ENCODE data around the gene TANGO2. TPM values are rescaled to one million over a fixed set of nuclear protein-coding genes. Genes with fewer than 3 reads are reported as not detected.

Gene TANGO2
- total RNA-seq, 1 donor from 2014 or later = 20.9 TPM

DNA sequence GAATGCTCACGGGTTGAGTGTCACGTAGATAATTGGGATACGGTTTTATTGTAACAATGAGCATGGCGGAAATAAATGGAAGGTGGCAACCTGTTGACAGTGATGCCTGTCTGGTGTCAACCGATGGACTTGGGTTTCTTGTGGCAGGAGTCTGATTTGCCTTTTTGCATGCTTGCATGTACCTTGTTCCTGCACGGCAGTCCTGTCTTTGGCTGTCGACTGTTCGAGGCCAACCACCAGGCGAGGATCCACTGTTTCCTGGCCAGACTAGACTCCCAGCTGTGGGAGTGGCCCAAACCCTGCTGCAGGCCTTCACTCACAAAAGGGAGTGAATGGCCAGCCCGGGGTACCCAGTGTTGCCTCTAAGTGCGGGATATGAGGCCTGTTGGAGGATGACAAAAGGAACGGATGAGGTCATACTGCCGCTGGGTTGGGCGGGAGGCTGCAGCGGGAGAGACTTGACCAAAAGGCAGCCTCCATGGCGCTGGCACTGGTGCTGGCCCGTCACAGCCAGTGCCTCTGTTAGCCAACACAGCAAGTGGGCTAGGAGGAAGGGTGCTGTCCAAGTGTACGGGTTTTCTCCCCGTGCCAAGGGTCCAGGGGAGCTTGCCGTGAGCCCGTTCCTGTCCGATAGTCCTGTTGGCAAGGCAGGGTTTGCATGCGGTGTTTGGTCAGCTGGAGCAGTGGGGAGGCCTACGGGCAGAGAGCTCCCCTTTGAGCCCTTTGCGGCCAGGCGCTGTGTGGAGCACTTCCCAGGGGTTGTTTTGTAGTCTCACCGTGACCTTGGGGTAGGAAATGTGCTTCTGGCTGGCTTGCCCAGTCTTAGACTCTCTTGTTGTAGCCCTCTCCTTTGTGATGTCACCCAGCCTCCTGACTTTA is 60.1 kb downstream of the TANGO2 start:
- Histone ChIP-seq H3K36me3 (ENCODE audit: control insufficient read depth, insufficient read depth, low read length) (no peaks in the 10 kb centered on the region), H3K27me3 (ENCODE audit: control insufficient read depth, insufficient read depth, low read length) (no peaks in the 10 kb centered on the region), H3K4me3 (ENCODE audit: low read depth, low read length) (peak overlapping the region; percentile 67)
- DNase-seq (ENCODE audit: low read depth) = no peak
- TF ChIP-seq, protein P1, sequence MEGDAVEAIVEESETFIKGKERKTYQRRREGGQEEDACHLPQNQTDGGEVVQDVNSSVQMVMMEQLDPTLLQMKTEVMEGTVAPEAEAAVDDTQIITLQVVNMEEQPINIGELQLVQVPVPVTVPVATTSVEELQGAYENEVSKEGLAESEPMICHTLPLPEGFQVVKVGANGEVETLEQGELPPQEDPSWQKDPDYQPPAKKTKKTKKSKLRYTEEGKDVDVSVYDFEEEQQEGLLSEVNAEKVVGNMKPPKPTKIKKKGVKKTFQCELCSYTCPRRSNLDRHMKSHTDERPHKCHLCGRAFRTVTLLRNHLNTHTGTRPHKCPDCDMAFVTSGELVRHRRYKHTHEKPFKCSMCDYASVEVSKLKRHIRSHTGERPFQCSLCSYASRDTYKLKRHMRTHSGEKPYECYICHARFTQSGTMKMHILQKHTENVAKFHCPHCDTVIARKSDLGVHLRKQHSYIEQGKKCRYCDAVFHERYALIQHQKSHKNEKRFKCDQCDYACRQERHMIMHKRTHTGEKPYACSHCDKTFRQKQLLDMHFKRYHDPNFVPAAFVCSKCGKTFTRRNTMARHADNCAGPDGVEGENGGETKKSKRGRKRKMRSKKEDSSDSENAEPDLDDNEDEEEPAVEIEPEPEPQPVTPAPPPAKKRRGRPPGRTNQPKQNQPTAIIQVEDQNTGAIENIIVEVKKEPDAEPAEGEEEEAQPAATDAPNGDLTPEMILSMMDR (IDR thresholded peaks at IDR 0.05; ENCODE audit: insufficient read depth, low read length, poor library complexity, severe bottlenecking) = no peak

DNA sequence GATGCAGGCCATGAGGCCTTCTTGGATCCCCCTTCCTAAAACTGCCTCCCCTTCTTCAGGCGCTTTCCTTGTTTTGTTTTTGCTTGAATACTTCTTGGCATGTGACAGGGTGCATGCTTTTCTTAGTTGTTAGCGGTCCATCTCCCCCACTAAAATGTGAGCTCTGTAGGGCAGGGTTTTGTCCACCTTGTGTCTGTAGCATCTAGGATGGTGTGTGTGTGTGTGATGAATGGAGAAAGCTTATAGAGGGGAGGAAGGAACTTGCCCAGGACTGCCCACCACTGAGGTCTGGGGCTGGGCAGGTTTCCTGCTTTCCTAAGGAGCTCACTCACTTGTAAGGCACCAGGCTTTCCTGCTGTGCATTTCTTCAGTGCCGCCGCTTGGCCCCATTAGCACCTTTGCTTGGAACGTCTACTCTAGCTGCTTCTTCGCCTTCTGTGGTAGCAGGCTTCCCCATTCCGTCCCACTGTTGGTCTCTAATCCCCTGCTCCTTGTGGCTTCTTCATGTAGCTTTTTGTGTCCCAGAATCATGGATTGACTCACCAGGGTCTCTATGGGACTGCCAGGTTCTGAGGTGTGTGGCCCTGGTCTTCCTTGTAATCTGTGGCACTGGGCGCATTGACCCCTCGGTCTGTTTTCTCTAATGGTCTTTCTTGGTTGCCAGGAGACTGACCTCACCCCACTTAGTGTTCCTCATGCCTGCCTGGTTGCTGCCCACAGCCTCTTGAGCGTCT is 62.4 kb downstream of the TANGO2 start:
- H3K36me3 ChIP-seq (ENCODE audit: control insufficient read depth, insufficient read depth, low read length) = peaks cover 3% of the 10 kb centered on the region
- TF ChIP-seq, protein P1 (IDR thresholded peaks at IDR 0.05; ENCODE audit: insufficient read depth, low read length, poor library complexity, severe bottlenecking) = no peak

GRCh38 chr22:20083891-20084546 is 63.1 kb downstream of the TANGO2 start:
- H3K4me3 ChIP-seq (ENCODE audit: low read depth, low read length) = no peak overlapping the region
- no peak for DNase-seq (ENCODE audit: low read depth)
- TF ChIP-seq, protein P1 (IDR thresholded peaks at IDR 0.05; ENCODE audit: insufficient read depth, low read length, poor library complexity, severe bottlenecking) = no peak
- H3K27me3 ChIP-seq (ENCODE audit: control insufficient read depth, insufficient read depth, low read length) = no peaks in the 10 kb centered on the region
- peaks cover 3% of the 10 kb centered on the region for H3K36me3 ChIP-seq (ENCODE audit: control insufficient read depth, insufficient read depth, low read length)

More for the DNA sequence above, 62.4 kb downstream of the TANGO2 start:
- Histone ChIP-seq H3K27me3 (ENCODE audit: control insufficient read depth, insufficient read depth, low read length) (no peaks in the 10 kb centered on the region), H3K4me3 (ENCODE audit: low read depth, low read length) (no peak overlapping the region)
- DNase-seq (ENCODE audit: low read depth) = no peak

GRCh38 chr22:20084547-20085413 is 63.9 kb downstream of the TANGO2 start:
- Histone ChIP-seq H3K36me3 (ENCODE audit: control insufficient read depth, insufficient read depth, low read length) (peaks cover 3% of the 10 kb centered on the region), H3K4me3 (ENCODE audit: low read depth, low read length) (no peak overlapping the region), H3K27me3 (ENCODE audit: control insufficient read depth, insufficient read depth, low read length) (no peaks in the 10 kb centered on the region)
- no peak for DNase-seq (ENCODE audit: low read depth)
- TF ChIP-seq, protein P1 (IDR thresholded peaks at IDR 0.05; ENCODE audit: insufficient read depth, low read length, poor library complexity, severe bottlenecking) = peak; percentile 52

GRCh38 chr22:20085651-20086050 is 64.7 kb downstream of the TANGO2 start:
- H3K4me3 ChIP-seq (ENCODE audit: low read depth, low read length) = no peak overlapping the region
- H3K36me3 ChIP-seq (ENCODE audit: control insufficient read depth, insufficient read depth, low read length) = peaks cover 3% of the 10 kb centered on the region
- no peak for DNase-seq (ENCODE audit: low read depth)
- TF ChIP-seq, protein P1 (IDR thresholded peaks at IDR 0.05; ENCODE audit: insufficient read depth, low read length, poor library complexity, severe bottlenecking) = no peak
- H3K27me3 ChIP-seq (ENCODE audit: control insufficient read depth, insufficient read depth, low read length) = no peaks in the 10 kb centered on the region
